Measurements from ENCODE around the gene LARP1. TPM values are rescaled to one million over a fixed set of nuclear protein-coding genes. Genes with fewer than 3 reads are reported as not detected.

Gene LARP1
- total and polyA plus RNA-seq, 9 of the 15 experiments (the other 6 are each of a cell fraction or from before 2014, with no cell fraction given): 22.6 to 300 (median 92.0) TPM

DNA sequence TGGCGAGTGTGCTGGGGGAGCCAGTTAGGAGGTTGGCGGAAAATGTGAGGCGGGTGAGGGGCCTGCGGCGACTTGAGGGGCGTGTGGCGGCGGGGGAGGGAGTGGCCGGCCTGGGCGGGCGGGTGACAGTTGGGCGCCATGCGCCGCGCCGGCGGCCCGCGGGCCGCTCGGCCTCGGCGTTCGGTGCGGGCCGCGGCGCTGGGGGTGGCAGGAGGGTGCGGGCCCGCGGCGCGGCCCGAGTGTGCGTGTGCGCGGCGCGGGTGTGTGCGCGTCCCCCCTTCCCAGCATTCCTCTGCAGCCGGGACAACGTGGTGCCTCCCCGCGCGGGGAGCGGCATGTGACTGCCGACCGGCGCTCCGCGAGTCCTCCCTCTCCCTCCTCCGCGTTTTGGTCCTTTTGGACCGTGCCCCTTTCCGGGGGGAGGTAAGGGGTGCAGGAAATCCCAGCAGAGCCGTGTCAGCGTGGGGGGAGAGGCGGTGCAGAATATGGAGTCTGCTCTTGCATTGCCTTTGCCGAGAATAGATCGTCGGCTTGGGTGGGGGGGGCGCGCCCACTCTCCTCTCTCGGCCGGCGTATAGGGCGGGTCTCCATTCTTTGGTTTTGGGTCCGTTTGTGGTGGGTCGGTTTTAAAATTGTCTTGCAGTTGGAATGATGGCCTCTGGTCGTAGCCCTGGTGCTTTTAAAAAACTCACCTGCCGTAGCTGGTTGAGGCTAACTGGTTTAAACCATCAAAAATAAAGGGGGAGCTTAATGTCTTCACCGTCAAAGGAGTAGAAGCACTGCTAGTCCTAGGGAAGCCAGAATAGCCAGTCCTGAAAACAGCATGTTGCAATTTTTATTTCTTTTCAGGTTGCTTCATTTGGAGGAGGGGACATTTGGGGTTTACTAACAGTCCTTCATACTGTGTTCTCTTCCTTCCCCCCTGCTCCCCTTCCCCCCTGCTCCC lies 2.0 kb downstream of the LARP1 start (continued):
- TF ChIP-seq, protein P1, sequence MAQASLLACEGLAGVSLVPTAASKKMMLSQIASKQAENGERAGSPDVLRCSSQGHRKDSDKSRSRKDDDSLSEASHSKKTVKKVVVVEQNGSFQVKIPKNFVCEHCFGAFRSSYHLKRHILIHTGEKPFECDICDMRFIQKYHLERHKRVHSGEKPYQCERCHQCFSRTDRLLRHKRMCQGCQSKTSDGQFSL (CRISPR knock-in tag; IDR thresholded peaks at IDR 0.05): peak; percentile 95
- TF ChIP-seq, protein P1 (tag; IDR thresholded peaks at IDR 0.05): peak in 1 of 2 experiments; percentile 85; a peak in 2 of 4 replicates
- TF ChIP-seq, protein P2, sequence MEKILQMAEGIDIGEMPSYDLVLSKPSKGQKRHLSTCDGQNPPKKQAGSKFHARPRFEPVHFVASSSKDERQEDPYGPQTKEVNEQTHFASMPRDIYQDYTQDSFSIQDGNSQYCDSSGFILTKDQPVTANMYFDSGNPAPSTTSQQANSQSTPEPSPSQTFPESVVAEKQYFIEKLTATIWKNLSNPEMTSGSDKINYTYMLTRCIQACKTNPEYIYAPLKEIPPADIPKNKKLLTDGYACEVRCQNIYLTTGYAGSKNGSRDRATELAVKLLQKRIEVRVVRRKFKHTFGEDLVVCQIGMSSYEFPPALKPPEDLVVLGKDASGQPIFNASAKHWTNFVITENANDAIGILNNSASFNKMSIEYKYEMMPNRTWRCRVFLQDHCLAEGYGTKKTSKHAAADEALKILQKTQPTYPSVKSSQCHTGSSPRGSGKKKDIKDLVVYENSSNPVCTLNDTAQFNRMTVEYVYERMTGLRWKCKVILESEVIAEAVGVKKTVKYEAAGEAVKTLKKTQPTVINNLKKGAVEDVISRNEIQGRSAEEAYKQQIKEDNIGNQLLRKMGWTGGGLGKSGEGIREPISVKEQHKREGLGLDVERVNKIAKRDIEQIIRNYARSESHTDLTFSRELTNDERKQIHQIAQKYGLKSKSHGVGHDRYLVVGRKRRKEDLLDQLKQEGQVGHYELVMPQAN (IDR thresholded peaks at IDR 0.05; ENCODE audit: borderline replicate concordance): peak; percentile 78
- TF ChIP-seq ZBTB33 (CRISPR knock-in tag; IDR thresholded peaks at IDR 0.05) (no peak), ASH1L (IDR thresholded peaks at IDR 0.05; ENCODE audit: borderline replicate concordance, low read depth, partially characterized antibody) (no peak), MCM5 (IDR thresholded peaks at IDR 0.05; ENCODE audit: low read depth) (no peak), E2F6 (IDR thresholded peaks at IDR 0.05; ENCODE audit: borderline replicate concordance in 1 of 2, extremely low read depth in 1 of 2, insufficient read depth in 1 of 2, insufficient read length in 1 of 2, low read depth in 1 of 2, low read length in 1 of 2, poor library complexity in 1 of 2, severe bottlenecking in 1 of 2) (peak; percentile 76 to 80), CEBPZ (IDR thresholded peaks at IDR 0.05; ENCODE audit: borderline replicate concordance, low read depth, low read length) (no peak), TEAD1 (CRISPR knock-in tag; IDR thresholded peaks at IDR 0.05) (no peak), KDM5B (IDR thresholded peaks at IDR 0.05; ENCODE audit: insufficient replicate concordance, low read depth, low read length) (peak; percentile 55), ZBTB7A (IDR thresholded peaks at IDR 0.05; ENCODE audit: borderline replicate concordance, control insufficient read depth, low read depth, low read length) (peak; percentile 66; the same call in 1 of the 2 replicates)
- TF ChIP-seq, protein P3, sequence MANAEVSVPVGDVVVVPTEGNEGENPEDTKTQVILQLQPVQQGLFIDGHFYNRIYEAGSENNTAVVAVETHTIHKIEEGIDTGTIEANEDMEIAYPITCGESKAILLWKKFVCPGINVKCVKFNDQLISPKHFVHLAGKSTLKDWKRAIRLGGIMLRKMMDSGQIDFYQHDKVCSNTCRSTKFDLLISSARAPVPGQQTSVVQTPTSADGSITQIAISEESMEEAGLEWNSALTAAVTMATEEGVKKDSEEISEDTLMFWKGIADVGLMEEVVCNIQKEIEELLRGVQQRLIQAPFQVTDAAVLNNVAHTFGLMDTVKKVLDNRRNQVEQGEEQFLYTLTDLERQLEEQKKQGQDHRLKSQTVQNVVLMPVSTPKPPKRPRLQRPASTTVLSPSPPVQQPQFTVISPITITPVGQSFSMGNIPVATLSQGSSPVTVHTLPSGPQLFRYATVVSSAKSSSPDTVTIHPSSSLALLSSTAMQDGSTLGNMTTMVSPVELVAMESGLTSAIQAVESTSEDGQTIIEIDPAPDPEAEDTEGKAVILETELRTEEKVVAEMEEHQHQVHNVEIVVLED (CRISPR knock-in tag; IDR thresholded peaks at IDR 0.05): peak; percentile 20; the same call in 1 of the 2 replicates
